Measurements from ENCODE around the gene ZDHHC9.

The ZDHHC9 gene

DNA sequence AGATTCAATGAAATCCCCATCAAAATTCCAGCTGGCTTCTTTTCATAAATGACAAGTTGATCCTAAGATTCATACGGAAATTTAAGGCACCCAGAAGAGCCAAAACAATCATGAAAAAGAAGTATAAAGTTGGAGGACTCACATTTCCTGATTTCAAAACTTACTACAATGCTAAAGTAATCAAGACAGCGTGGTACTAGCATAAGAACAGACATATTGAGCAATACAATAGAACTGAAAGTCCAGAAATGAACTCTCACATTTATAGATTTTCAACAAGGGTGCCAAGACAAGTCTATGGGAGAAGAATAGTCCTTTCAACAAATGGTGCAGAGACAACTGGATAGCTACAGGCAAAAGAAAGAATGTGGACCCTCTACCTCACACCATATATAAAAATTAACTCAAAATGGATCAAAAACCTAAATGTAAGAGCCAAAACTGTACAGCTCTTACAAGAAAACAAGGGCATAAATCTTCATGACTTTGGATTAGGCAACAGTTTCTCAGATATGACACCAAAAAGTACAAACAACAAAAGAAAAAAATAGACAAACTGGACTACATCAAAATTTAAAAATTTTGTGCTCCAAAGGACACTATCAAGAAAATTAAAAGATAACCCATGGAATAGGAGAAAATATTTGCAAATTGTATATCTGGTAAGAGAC, 35.4 kb downstream of the ZDHHC9 start:
- no peak for TF ChIP-seq CTCF (IDR thresholded peaks at IDR 0.05)

DNA sequence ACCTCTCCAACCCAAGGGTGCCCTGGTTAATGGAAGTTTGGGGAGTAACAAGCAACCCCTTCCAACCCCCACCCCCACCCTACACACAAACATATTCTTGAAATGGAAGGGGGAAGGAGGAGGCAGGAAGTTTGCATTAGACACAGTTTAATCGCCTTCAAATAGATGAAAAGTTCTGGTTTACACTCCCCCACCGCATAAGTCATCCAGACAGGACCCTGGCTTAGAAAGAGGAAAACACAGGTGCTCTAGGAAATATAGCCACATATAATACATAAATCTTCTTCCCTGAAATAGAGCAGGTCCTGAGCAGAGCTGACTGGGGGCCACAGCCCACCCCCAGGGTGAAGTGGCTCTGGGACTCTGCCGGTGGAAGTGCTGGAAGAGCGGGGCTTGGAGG, 38.9 kb downstream of the ZDHHC9 start:
- TF ChIP-seq CTCF (IDR thresholded peaks at IDR 0.05), result no peak

GRCh38 chrX:129802863-129803262, 40.8 kb downstream of the ZDHHC9 start:
- TF ChIP-seq CTCF (IDR thresholded peaks at IDR 0.05), result no peak

DNA sequence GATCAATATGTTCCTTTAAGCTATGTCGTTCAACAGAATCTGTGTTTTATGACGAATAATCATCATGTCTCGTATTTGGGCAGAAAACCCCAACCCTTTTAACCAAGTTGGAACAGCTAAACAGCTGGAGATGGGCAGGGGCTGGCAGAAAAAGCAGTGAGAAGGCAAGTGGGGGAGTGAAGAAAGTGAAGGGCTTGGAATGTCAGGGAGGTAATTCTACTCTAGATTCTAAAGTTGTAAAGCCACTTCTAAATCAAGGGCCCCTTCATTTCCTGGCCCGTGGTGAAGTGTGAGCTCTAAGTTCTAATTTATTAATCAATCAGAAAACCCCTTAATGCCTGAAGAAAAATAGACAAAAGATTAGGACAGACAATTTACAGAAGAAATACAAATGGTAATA, 43.5 kb downstream of the ZDHHC9 start:
- TF ChIP-seq CTCF (IDR thresholded peaks at IDR 0.05), result no peak

- TF ChIP-seq CTCF (IDR thresholded peaks at IDR 0.05), result no peak
Observed at GRCh38 chrX:129798888-129799287, 44.8 kb downstream of the ZDHHC9 start.

DNA sequence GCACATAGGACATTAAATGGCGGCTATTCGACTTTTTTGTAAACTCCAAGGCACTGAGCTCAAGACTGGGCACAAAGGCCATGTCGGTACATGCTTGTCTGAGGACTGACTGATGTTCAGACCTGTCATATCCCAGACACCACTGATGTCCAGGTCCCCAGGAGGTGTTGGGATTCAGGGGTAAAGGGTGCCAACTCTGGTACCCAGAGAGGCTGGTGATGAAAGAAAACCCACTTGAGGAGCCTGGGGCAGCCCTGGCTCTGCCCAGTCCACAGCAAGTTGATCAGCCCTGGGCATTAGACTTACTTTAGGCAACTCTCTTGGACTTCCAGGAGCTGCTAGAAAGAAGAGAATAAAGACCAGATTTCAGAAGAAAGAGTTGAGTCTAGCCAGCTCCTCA, 45.2 kb downstream of the ZDHHC9 start:
- TF ChIP-seq CTCF (IDR thresholded peaks at IDR 0.05), result no peak

DNA sequence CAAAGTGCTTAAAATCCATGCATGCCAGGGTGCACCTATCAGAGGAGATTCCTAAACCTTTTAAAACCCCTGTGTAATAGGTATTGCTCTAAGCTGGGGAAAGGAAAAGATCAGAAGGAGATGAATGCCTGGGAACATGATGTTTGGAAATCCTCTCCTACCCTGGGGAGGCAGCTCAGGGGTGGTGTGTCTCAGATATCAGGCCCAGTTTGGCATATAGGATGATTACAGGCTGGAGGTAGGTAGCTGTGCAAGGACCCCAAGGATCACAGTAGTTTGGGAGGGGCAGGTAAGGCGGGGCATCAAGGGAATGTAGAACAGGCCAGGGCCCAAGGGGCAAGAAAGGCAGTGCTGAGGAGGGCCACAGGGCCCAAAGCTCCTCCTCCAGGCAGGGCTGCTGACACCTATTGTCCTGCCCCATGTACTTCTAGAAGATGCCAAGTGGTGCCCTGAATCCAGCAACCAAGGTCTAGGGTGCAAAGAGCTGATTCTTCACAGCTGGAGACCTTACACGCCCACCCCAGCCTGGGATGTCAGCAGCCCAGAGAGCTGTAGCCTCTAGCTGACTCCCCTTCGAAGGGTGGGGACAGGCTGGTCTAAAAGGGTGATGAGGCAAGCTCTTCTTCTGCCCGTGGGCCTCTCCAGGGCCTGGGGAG, 46.3 kb downstream of the ZDHHC9 start:
- TF ChIP-seq CTCF (IDR thresholded peaks at IDR 0.05), result no peak

Data from LNCAP (cell line).